CD4-positive, alpha-beta T cell (primary cell): ENCODE data around the gene IL15RA. TPM values are rescaled to one million over a fixed set of nuclear protein-coding genes. Genes with fewer than 3 reads are reported as not detected.
A peak's percentile ranks its signal among the peaks of the same experiment; 100 is the strongest.

Source experiments
- ATAC-seq: fragments of 200-7000 bp; cut with Tn5 transposase; one replicate; pipeline ENCODE4 v1.10.0; 2022; ENCODE audit warnings: mild to moderate bottlenecking; ENCODE audit not compliant: poor library complexity
- CTCF ChIA-PET: fragments of 350-600 bp; sonication (Branson Sonifier 250); formaldehyde crosslinking; loops from one replicate; lab custom pipeline; 2021; ENCODE audit warnings: antibody characterized with exemption, inconsistent platforms; lab: Charles Lee
- POLR2A ChIA-PET: fragments of 350-600 bp; sonication (Branson Sonifier 250); formaldehyde crosslinking; loops from one replicate; lab custom pipeline; 2021; ENCODE audit warnings: antibody characterized with exemption, inconsistent platforms; lab: Charles Lee
- DNase-seq, 14 experiments: peaks; one replicate each; pipeline ENCODE4 v3.0.0-alpha.2; 2013 to 2020; ENCODE audit warnings: mixed read lengths in 2 of 14
- H3K27ac ChIP-seq, 2 donors: one replicate each; pipeline versions ENCODE4 v1.5.1 to v1.7.0; 2013; ENCODE audit warnings: low read length in 2 of 2, low read depth in 1 of 2, mild to moderate bottlenecking in 1 of 2
- H3K27me3 ChIP-seq, 2 experiments: 1 replicate in 1 of 2; 2 replicates in 1 of 2; pipeline versions ENCODE4 v1.6.1 to v1.7.0; 2013; ENCODE audit warnings: low read length in 2 of 2, control low read depth in 1 of 2, mild to moderate bottlenecking in 1 of 2, moderate library complexity in 1 of 2; ENCODE audit not compliant: insufficient read depth in 2 of 2, control insufficient read depth in 1 of 2
- H3K36me3 ChIP-seq: one replicate; pipeline ENCODE4 v1.6.1; 2013; ENCODE audit warnings: low read length, control low read depth; ENCODE audit not compliant: insufficient read depth
- H3K4me1 ChIP-seq: one replicate; pipeline ENCODE4 v1.6.1; 2013; ENCODE audit warnings: low read length, control low read depth; ENCODE audit not compliant: insufficient read depth
- H3K4me3 ChIP-seq: one replicate; pipeline ENCODE4 v1.5.1; 2013; ENCODE audit warnings: mild to moderate bottlenecking, low read length, moderate library complexity
- H3K9me3 ChIP-seq, 2 experiments: 1 replicate in 1 of 2; 2 replicates in 1 of 2; pipeline versions ENCODE4 v1.6.1 to v1.7.0; 2013; ENCODE audit warnings: low read length in 2 of 2, mild to moderate bottlenecking in 2 of 2, control low read depth in 1 of 2, moderate library complexity in 1 of 2; ENCODE audit not compliant: control insufficient read depth in 1 of 2, insufficient read depth in 1 of 2
- H3K27ac Mint-ChIP-seq: one replicate; pipeline ENCODE4 v1.8.0; 2020; ENCODE audit warnings: mixed read lengths
- H3K27me3 Mint-ChIP-seq: one replicate; pipeline ENCODE4 v1.8.0; 2021; ENCODE audit warnings: mixed read lengths
- H3K36me3 Mint-ChIP-seq: one replicate; pipeline ENCODE4 v1.8.0; 2021; ENCODE audit warnings: low read depth, mixed read lengths
- H3K4me1 Mint-ChIP-seq: one replicate; pipeline ENCODE4 v1.8.0; 2021; ENCODE audit warnings: low read depth, mixed read lengths
- H3K4me3 Mint-ChIP-seq: one replicate; pipeline ENCODE4 v1.8.0; 2020; ENCODE audit warnings: mild to moderate bottlenecking, mixed read lengths
- H3K9me3 Mint-ChIP-seq: one replicate; pipeline ENCODE4 v1.8.0; 2020; ENCODE audit warnings: mixed read lengths
- intact Hi-C, 2 experiments: fragments of 100-400 bp; cut with DNase I in 1 of 2; cut with micrococcal nuclease in 1 of 2; formaldehyde crosslinking; loops; one replicate each; pipeline versions ENCODE4 v1.15.1 to v1.9.0; 2023 to 2025; cut with DNase I, micrococcal nuclease
- total RNA-seq, 174 experiments: library from RNA in 2 of 174; stranded (reverse) in 2 of 174; gene quantifications; one replicate each; pipeline ENCODE4 v1.2.3 and lab custom pipeline; 2021 to 2026
- TF ChIP-seq, protein P1 (sequence below): fragments of 200-600 bp; IDR thresholded peaks from one replicate; pipeline ENCODE4 v1.8.0; 2022; ENCODE audit warnings: antibody characterized with exemption, mild to moderate bottlenecking

Gene IL15RA
- total RNA-seq, 2 experiments from 2014 or later = 4.4 TPM

DNA sequence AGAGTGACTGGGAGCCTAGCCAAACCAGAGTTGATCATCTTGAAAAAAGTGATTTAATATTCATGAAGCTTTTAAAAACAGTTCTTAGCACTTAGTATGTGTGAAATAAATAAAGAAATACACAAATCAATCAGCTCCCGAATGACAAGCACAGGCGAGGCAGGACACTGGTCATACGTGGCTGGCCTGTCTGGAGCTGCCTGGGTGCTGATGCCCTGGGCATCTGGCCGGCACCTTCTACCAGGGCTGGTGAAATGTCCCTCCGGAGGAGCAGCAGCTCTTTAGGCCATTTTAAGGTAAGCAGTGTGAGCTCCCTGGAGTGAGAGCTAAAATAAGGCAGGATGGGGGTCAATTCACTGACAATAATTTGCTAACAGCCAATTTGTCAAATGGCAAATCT lies 23.7 kb downstream of the IL15RA start:
- ATAC-seq (no peak), DNase-seq (peak in 1 of 14 experiments; percentile 10)
- TF ChIP-seq, protein P1, sequence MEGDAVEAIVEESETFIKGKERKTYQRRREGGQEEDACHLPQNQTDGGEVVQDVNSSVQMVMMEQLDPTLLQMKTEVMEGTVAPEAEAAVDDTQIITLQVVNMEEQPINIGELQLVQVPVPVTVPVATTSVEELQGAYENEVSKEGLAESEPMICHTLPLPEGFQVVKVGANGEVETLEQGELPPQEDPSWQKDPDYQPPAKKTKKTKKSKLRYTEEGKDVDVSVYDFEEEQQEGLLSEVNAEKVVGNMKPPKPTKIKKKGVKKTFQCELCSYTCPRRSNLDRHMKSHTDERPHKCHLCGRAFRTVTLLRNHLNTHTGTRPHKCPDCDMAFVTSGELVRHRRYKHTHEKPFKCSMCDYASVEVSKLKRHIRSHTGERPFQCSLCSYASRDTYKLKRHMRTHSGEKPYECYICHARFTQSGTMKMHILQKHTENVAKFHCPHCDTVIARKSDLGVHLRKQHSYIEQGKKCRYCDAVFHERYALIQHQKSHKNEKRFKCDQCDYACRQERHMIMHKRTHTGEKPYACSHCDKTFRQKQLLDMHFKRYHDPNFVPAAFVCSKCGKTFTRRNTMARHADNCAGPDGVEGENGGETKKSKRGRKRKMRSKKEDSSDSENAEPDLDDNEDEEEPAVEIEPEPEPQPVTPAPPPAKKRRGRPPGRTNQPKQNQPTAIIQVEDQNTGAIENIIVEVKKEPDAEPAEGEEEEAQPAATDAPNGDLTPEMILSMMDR = no peak
- no peaks in the 10 kb centered on the region for H3K36me3 Mint-ChIP-seq
- no peak overlapping the region for H3K27ac Mint-ChIP-seq
- Histone ChIP-seq H3K9me3 (no peaks in the 10 kb centered on the region), H3K4me1 (no peaks in the 10 kb centered on the region), H3K36me3 (peaks cover 23% of the 10 kb centered on the region), H3K4me3 (no peak overlapping the region), H3K27me3 (no peaks in the 10 kb centered on the region), H3K27ac (no peak overlapping the region)
- no peaks in the 10 kb centered on the region for H3K9me3 Mint-ChIP-seq
- H3K4me1 Mint-ChIP-seq = no peaks in the 10 kb centered on the region
- intact Hi-C loops = no loop called here
- CTCF ChIA-PET = no interaction called here
- H3K4me3 Mint-ChIP-seq = no peak overlapping the region
- H3K27me3 Mint-ChIP-seq = no peaks in the 10 kb centered on the region
- POLR2A ChIA-PET = interaction anchor here (0.6 kb wide), 1 partner anchor 492 kb away, joined by 3 read pairs; no protein-coding TSS in a partner anchor

DNA sequence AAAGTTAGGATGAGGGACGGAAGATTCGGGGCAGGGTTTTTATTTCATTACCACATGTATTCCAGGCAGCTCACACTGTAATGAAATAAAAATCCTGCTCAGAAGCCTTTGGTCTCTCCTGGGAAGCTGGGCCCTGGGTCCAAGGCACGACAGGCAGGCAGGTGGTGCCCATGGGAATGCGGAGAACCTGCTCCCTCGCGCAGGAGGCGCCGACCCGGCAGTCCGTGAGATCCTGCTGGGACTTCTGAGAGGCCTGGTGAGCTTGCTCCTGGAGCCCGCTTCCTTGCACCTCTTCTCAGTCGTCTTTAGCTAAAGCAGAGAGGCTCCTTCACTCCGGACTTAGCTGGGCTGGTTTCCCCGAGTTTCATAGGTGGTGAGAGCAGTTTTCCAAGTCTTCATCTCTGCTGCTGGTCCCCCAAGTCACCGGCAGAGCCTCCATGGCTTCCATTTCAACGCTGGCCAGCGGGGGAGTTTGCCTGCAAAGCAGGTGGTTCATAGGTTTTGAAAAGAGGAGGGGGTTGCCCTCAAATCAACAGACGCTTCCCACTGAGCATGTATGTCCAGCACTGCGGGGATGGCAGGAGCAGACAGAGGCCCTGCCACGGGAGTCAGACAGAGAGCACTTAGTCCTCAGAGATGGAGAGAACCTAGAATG lies 24.5 kb downstream of the IL15RA start:
- Histone ChIP-seq H3K4me3 (no peak overlapping the region), H3K9me3 (no peaks in the 10 kb centered on the region), H3K4me1 (no peaks in the 10 kb centered on the region), H3K27ac (no peak overlapping the region), H3K27me3 (no peaks in the 10 kb centered on the region), H3K36me3 (peaks cover 21% of the 10 kb centered on the region)
- Mint-ChIP-seq H3K4me1 (no peaks in the 10 kb centered on the region), H3K4me3 (no peak overlapping the region), H3K9me3 (no peaks in the 10 kb centered on the region), H3K27me3 (no peaks in the 10 kb centered on the region), H3K27ac (no peak overlapping the region), H3K36me3 (no peaks in the 10 kb centered on the region)
- ATAC-seq = no peak
- intact Hi-C loops = no loop called here
- TF ChIP-seq, protein P1 = no peak
- ChIA-PET CTCF (no interaction called here), POLR2A (no interaction called here)
- DNase-seq = peak in 1 of 14 experiments; percentile 17

DNA sequence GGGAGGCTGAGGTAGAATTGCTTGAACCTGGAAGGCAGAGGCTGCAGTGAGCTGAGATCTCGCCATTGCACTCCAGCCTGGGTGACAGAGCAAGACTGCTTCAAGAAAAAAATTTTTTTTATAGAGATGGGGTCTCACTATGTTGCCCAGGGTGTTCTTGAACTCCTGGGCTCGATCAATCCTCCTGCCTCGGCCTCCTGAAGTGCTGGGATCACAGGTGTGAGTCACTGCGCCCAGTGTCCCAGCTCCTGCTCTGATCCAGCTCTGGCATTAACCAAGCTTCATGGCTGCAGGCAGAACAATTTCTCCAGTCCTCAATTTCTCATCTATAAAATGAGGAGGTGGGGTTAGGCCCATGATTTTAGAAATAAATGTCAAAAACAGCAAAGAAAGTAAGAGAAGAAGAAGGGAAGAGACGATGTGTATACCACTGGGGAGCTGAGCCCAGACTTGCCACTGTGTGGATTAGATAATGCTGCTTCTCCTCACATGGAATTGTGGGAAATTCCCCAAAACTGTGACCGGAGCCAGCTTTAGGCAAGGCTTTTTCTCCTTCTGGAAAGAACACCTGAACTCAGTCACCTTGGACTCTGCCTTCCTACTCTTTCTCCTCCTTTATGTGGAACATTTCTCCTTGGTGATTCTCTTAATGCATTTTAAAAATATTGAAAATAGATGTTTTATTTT lies 25.5 kb downstream of the IL15RA start:
- Histone ChIP-seq H3K27ac (no peak overlapping the region), H3K9me3 (no peaks in the 10 kb centered on the region), H3K4me1 (no peaks in the 10 kb centered on the region), H3K27me3 (no peaks in the 10 kb centered on the region), H3K36me3 (peaks cover 21% of the 10 kb centered on the region), H3K4me3 (no peak overlapping the region)
- DNase-seq = no peak
- H3K36me3 Mint-ChIP-seq = no peaks in the 10 kb centered on the region
- no peaks in the 10 kb centered on the region for H3K4me1 Mint-ChIP-seq
- H3K9me3 Mint-ChIP-seq = no peaks in the 10 kb centered on the region
- no peak for ATAC-seq
- H3K27me3 Mint-ChIP-seq = no peaks in the 10 kb centered on the region
- ChIA-PET POLR2A (interaction anchor here (0.5 to 0.9 kb wide), 3 partner anchors 23 to 641 kb away, joined by 3 read pairs; no protein-coding TSS in a partner anchor), CTCF (no interaction called here)
- TF ChIP-seq, protein P1 = no peak
- intact Hi-C loops = no loop called here
- H3K4me3 Mint-ChIP-seq = no peak overlapping the region
- no peak overlapping the region for H3K27ac Mint-ChIP-seq
